Left lung (tissue), 10 donors: ENCODE measurements around the gene CXXC5. TPM values are rescaled to one million over a fixed set of nuclear protein-coding genes. Genes with fewer than 3 reads are reported as not detected.

Experiments
- ATAC-seq: fragments of 200-7000 bp; cut with Tn5 transposase; one replicate; pipeline ENCODE4 v1.9.1; 2020; ENCODE audit warnings: moderate library complexity
- DNase-seq, 4 donors: peaks; one replicate each; pipeline ENCODE4 v3.0.0-alpha.2; 2013 to 2020
- H3K27ac ChIP-seq, 2 donors: fragments of 200-600 bp; sonication (generic) in 1 of 2; one replicate each; pipeline versions ENCODE4 v1.5.0 to v1.8.0; 2020 to 2021
- H3K27me3 ChIP-seq, 2 donors: fragments of 200-600 bp; sonication (generic) in 1 of 2; one replicate each; pipeline versions ENCODE4 v1.5.0 to v1.8.0; 2020 to 2021
- H3K36me3 ChIP-seq, 2 donors: fragments of 200-600 bp; sonication (generic) in 1 of 2; one replicate each; pipeline versions ENCODE4 v1.5.0 to v1.8.0; 2020 to 2021
- H3K4me1 ChIP-seq, 2 donors: fragments of 200-600 bp; one replicate each; pipeline ENCODE4 v1.8.0; 2021
- H3K4me3 ChIP-seq, 2 donors: fragments of 200-600 bp; sonication (generic) in 1 of 2; one replicate each; pipeline versions ENCODE4 v1.5.0 to v1.8.0; 2020 to 2021; ENCODE audit warnings: mild to moderate bottlenecking in 1 of 2
- H3K9me3 ChIP-seq, 2 donors: fragments of 200-600 bp; sonication (generic) in 1 of 2; one replicate each; pipeline versions ENCODE4 v1.5.0 to v1.8.0; 2020 to 2021
- CTCF ChIP-seq, 2 donors: fragments of 200-600 bp; sonication (generic) in 1 of 2; IDR thresholded peaks; one replicate each; pipeline versions ENCODE4 v1.5.0 to v1.8.0; 2021; ENCODE audit warnings: antibody characterized with exemption in 2 of 2
- intact Hi-C, 2 donors: fragments of 100-400 bp; cut with DNase I; formaldehyde crosslinking; loops; one replicate each; pipeline versions ENCODE4 v1.11.2 to v1.14.2; 2022
- polyA plus RNA-seq, 6 donors: library from polyadenylated mRNA; unstranded; fragments of 120-200 nt; gene quantifications; one replicate each; pipeline ENCODE4 v1.2.1, GENCODE V29; 2013; ENCODE audit not compliant: insufficient read length in 6 of 6
- total RNA-seq, 2 donors: library from RNA; stranded (reverse); fragmentation: NEBNext Ultra II Directional; extraction: Animal tissue kit (Norgen Biotek cat#: 25700); gene quantifications; one replicate each; pipeline ENCODE4 v1.2.1, GENCODE V29; 2021
- donor health status: DM: no; HTN: yes; CAD: no.
- donor health status: DM: no; HTN: no; CAD: no.

CXXC5 gene
- total and polyA plus RNA-seq, 8 donors, result 24.5 to 53.5 (median 40.9) TPM

- peaks cover 0 to 67% of the 10 kb centered on the region in 2 donors for H3K27me3 ChIP-seq
- peak in 2 of 4 donors; percentile 64 to 81 for DNase-seq
- peaks cover 40 to 91% of the 10 kb centered on the region in 2 donors for H3K4me1 ChIP-seq
- intact Hi-C loops, result no loop called here
- no peaks in the 10 kb centered on the region for H3K36me3 ChIP-seq
- peak; percentile 47 for ATAC-seq
- peak overlapping the region; percentile 37 to 87 for H3K27ac ChIP-seq
- TF ChIP-seq CTCF (IDR thresholded peaks at IDR 0.05), result no peak
- H3K4me3 ChIP-seq, result peak overlapping the region in 1 of 2 donors; percentile 76
- H3K9me3 ChIP-seq, result no peaks in the 10 kb centered on the region
Observed at GRCh38 chr5:139651043-139651834, 3.1 kb downstream of the CXXC5 start.

GRCh38 chr5:139651853-139652787, 4.0 kb downstream of the CXXC5 start:
- TF ChIP-seq CTCF (IDR thresholded peaks at IDR 0.05), result no peak
- DNase-seq, result peak in 3 of 4 donors; percentile 76 to 88 (median 87)
- Histone ChIP-seq H3K9me3 (no peaks in the 10 kb centered on the region), H3K27me3 (peaks cover 0 to 58% of the 10 kb centered on the region in 2 donors), H3K4me1 (peaks cover 45 to 92% of the 10 kb centered on the region in 2 donors), H3K36me3 (no peaks in the 10 kb centered on the region), H3K27ac (peak overlapping the region; percentile 38 to 87), H3K4me3 (no peak overlapping the region)
- ATAC-seq, result peak; percentile 54
- intact Hi-C loops, result no loop called here

- DNase-seq (no peak), ATAC-seq (no peak)
- Histone ChIP-seq H3K36me3 (no peaks in the 10 kb centered on the region), H3K27ac (peak overlapping the region; percentile 38 to 87), H3K4me3 (no peak overlapping the region), H3K9me3 (no peaks in the 10 kb centered on the region), H3K4me1 (peaks cover 49 to 92% of the 10 kb centered on the region in 2 donors), H3K27me3 (peaks cover 0 to 51% of the 10 kb centered on the region in 2 donors)
- intact Hi-C loops, result no loop called here
- no peak for TF ChIP-seq CTCF (IDR thresholded peaks at IDR 0.05)
Observed at GRCh38 chr5:139652788-139653241, 4.7 kb downstream of the CXXC5 start.

GRCh38 chr5:139653616-139654015, 5.5 kb downstream of the CXXC5 start:
- ATAC-seq, result no peak
- intact Hi-C loops, result no loop called here
- H3K9me3 ChIP-seq, result no peaks in the 10 kb centered on the region
- H3K4me3 ChIP-seq, result no peak overlapping the region
- TF ChIP-seq CTCF (IDR thresholded peaks at IDR 0.05), result no peak
- no peaks in the 10 kb centered on the region for H3K36me3 ChIP-seq
- H3K27me3 ChIP-seq, result peaks cover 0 to 51% of the 10 kb centered on the region in 2 donors
- H3K27ac ChIP-seq, result peak overlapping the region in 1 of 2 donors; percentile 87
- H3K4me1 ChIP-seq, result peaks cover 57 to 94% of the 10 kb centered on the region in 2 donors
- peak in 1 of 4 donors; percentile 38 for DNase-seq
